Forelimb muscle (tissue), 1 donor: ENCODE data around the gene GALNT15. TPM values are rescaled to one million over a fixed set of nuclear protein-coding genes. Genes with fewer than 3 reads are reported as not detected.

ENCODE experiments used
- DNase-seq: peaks from one replicate; pipeline ENCODE4 v3.0.0-alpha.2; 2013; ENCODE audit warnings: low read depth
- polyA plus RNA-seq: library from polyadenylated mRNA; unstranded; fragments of 120-200 nt; gene quantifications from one replicate; pipeline ENCODE4 v1.2.1, GENCODE V29; 2013; ENCODE audit not compliant: insufficient read length

The GALNT15 gene
- polyA plus RNA-seq, 1 donor, result 1.1 TPM

DNA sequence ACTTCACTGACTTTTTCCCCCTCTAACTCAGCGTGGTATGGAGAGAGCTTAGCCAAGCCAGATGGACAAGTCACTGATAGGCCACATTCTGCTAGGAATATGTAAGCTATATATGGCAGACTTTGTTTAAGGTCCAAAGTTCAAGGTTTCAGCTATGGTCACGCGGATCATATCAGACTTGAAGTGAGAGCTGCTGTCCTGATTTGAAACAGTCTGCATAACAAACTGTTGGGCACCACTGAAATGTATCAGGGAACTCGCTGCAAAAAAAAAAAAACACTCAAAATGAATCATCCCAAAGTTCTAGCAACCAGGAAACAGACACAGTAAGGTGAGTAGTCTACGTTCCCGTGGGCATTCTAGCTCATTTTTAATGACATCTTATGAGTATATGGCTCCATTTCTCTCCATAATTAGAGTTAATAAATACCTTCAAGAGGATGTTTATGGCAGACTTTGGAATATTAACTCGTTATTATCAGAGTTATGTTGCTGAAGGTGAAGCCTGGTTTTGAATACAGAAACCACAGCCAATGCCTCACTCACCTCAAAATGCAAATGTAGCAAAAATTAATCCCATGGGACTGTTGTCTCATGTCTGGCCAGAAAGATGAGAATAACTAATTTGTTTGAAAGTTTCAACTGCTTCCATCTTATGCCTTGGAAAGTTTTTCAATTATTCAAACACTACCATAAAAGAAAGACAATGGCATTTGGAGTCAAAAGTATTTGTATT lies 77.9 kb downstream of the GALNT15 start:
- DNase-seq, result no peak

DNA sequence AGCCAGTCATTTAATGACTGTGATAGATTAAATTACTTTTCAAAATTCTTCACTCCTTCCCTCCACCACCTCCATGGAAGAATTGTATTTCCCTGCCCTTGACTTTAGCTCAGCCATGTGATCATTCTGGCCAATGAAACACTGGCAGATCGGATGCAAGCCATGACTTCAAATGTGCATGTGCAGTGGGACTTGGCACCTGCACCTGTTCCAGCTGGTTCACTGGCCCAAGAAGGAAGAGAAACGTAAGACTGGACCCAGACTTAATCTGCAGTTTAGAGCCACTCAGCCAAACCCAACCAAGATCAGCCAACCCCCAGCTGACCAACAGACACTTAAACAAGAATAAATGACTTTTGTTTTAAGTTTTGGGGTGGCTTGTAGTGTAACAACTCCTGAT lies 78.5 kb downstream of the GALNT15 start:
- DNase-seq, result no peak

DNA sequence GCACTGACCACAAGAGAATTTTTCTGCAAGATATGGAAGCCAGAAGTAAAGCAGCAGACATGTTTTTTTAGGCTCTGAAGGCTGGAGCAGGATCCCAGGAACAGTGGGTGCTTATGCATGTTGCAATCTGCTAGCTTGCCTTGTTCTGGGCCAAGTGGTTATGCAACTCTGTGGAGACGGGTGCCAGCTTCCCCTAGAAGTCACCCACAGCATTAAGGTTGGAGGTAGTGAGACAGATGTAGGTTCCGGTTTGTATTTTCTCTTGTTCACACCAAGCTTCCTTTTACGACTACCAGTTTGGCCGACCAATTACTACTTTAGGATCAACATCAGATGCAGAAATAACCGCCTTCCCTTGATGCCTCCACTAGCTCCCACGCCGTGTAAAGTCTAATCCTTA lies 79.1 kb downstream of the GALNT15 start:
- DNase-seq, result no peak

GRCh38 chr3:16254916-16255315 lies 80.4 kb downstream of the GALNT15 start:
- DNase-seq, result no peak

GRCh38 chr3:16255326-16255725 lies 80.8 kb downstream of the GALNT15 start:
- DNase-seq, result no peak

DNA sequence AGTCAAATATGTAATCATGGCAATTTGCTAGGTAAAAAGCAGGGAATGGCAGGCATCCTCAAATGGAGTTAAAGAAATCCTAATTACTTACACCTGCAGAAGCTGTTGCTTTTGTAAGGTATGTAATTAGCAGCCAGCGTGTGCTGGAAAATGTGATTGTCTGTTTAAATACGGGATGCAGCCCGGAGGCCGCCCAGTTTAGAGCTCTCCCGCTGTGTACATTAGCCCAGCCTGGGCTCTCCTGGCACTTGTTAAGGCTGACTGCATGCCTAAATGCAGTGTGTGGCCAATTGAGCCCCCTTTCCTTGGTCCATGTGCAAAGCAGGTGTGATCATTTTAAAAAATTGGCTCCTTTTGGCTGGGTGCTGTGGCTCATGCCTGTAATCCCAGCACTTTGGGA lies 81.2 kb downstream of the GALNT15 start:
- no peak for DNase-seq

GRCh38 chr3:16257309-16257708 lies 82.8 kb downstream of the GALNT15 start:
- no peak for DNase-seq

DNA sequence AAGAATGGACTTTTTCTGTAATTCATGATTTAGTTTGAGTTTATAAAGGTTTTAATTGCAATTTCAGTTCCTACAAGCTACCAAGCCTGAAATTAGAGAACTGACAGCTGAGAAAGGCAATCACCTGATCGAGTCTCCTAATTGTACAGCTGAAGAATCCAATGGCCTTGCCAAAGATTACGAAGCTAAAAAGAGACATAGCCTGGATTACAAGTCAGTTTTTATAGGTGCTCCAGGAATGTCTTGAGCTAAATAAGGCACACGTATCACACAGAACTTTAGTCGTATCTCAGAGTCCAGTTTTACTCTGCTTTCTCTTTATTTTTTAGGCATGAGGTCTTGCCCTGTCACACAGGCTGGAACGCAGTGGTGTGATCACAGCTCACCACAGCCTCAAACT lies 83.7 kb downstream of the GALNT15 start:
- no peak for DNase-seq

- no peak for DNase-seq
These were observed 84.4 kb downstream of the GALNT15 start for GRCh38 chr3:16258866-16259265.

DNA sequence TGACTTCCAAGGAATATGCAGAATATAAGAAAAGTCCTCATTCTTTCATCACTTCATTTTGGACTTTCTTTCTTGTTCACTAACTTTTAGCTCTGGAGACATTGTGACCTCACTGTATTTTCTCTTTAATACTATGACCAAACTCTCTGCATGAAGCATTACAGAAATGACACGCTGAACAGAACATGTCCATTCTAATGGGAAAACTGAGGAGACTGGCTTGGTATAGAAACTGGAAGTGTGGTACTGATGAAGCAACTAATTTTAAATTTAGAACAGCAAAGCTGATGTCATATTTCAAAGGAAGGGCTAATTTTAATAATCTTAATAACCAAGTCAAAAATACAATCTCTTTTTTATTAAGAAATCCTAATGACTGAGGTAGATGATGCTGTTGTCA lies 85.6 kb downstream of the GALNT15 start:
- no peak for DNase-seq

DNA sequence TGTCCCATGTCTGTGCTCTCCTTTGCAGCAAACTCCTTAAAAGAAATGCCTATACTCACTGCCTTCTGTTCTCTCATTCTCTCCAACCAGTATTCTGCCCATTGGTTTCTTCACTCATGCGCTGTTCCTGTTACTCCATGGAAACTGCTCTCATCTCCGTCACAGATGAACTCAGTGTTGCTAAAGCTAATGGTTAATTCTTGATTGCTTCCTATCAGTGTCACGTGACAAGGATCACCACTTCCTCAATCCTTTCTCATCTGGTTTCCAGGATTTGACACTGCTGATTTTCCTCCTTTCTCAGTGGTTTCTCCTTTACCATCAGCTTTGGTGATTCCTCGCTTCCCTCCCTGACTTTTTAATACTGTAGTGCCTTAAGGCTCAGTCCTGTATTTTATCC lies 87.7 kb downstream of the GALNT15 start:
- DNase-seq, result no peak

DNA sequence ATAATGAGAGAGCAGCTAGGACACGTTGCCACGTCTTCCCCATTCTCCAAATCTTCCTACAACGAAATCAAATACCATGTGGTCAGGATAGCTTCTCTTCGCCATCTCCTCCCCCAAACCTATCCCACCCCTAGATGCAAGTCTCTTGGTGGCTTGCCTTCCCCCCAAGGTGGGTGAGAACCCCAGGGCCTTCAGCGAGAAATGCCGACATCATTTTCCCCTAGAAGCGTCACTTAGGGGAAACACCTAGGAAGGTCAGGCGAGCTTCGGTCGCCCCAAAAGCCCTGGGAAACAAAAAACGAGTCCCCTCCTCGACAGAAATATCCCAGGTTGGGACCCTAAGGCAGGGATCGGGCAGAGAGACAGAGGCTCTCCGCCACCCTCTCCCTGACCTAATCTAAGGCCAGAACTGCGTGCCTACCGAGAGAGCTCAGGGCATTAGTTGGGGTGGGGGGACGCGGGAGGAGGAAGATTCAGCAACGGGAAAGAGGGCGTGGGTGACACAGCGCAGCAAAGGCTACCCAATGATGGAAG lies 89.8 kb downstream of the GALNT15 start:
- no peak for DNase-seq

GRCh38 chr3:16264708-16265454 lies 90.4 kb downstream of the GALNT15 start, which contains the start of the genes DPH3 and OXNAD1:
Gene DPH3 (minus strand): TSS chr3:16264943. CDS start chr3:16264876, 67 bp downstream.
Gene OXNAD1 (plus strand): TSS chr3:16265212. CDS start chr3:16270953, 5,741 bp downstream.
- peak; percentile 99 for DNase-seq

DNA sequence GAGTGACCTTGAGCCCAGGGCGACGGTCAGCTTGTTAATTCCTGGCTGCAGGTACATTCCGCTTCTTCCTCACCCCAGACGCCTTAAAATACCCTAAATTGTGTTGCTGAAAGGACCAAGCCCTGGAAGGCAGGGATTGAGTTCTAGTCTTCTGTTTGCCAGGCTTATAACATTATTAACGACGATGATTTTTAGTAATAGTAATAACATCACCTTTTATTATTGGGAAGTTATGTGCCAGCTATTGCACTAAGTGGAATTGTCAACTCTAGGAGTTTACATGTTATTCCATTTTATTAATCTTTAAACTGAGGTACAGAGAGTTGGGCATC lies 90.9 kb downstream of the GALNT15 start:
- DNase-seq, result no peak

DNA sequence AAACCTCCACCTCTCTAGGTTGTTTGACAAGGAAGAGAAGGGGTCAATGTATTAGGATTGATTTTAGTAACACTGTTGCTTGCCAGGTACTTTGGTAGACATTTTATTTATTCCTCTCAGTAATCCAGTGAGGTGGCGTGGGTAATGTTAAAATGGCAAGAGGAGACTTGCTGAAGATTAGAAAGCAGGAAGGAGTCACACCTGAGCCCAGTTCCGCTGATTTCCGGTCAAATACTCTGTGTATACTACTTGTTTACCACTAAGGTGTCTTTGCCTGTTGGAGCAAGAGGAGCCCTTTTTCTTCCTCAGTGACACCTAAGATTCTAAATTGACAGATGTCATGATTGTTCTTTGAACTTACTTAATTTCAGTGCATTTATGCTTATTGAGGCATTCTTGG lies 92.2 kb downstream of the GALNT15 start:
- DNase-seq, result no peak

GRCh38 chr3:16270855-16271254 lies 96.4 kb downstream of the GALNT15 start:
- DNase-seq, result no peak

- no peak for DNase-seq
These were observed 98.1 kb downstream of the GALNT15 start for GRCh38 chr3:16272588-16272987.

DNA sequence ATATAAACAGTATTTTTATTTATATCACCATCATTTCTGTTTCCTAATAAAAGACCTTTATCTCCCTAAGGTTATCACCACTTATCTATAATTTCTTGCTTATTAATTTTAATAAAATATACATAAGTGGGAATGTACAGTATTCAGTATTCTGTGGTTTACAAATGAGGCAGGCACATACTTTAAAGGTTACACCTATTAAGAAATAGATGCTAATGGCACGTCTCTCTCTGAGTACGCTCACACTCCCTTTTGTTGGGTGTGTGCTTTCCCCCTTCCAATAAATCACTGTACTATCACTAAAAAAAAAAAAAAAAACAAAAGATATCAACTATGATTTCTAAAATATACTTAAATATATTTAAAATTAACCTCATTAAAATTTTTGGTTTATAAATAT lies 99.4 kb downstream of the GALNT15 start:
- DNase-seq, result no peak

- DNase-seq, result no peak
These were observed 103.0 kb downstream of the GALNT15 start for GRCh38 chr3:16277471-16277870.

DNA sequence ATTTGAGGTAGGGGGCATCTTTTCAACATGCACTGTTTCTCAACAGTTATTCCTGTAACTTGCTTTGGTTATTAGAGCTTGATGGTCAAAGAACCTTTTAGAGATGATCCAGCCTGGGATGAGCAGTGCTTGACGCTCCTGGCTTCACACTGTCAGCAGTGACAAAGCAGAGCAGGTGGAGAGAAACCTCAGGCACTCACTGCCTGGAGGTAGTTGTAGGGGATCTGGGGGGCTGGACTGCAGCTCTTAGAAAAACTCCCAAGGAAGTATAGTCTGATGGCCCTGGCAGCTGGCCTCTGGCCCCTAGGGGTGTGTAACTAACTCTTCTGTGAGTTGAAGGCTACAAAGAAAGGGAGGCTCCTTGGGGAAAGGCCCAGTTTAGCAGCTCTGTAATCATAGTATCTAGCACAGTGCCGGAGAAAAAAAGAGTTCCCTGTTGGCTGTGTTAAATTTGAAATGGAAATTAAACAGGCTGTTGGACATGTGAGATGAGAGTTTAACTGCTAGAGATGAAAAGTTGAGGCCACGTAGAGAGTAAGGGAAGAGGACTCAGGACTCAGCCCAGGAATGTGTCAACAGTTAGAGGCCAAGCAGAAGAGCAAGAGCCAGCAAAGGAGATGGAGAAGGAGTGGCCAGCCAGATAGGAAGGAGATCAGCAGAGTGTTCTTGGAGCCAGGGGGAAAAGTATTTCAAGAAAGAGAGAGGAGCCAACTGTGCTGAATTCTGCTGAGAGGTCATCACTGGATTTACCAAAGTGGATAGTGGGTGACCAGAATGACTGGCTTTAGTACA lies 104.7 kb downstream of the GALNT15 start:
- DNase-seq, result no peak

GRCh38 chr3:16280671-16281070 lies 106.2 kb downstream of the GALNT15 start:
- DNase-seq, result no peak
